GM04503 (cell line): ENCODE data around the gene ABHD17C.

Source experiments
- DNase-seq: peaks from one replicate; pipeline ENCODE4 v3.0.0-alpha.2; 2012; ENCODE audit warnings: low read depth

ABHD17C gene

DNA sequence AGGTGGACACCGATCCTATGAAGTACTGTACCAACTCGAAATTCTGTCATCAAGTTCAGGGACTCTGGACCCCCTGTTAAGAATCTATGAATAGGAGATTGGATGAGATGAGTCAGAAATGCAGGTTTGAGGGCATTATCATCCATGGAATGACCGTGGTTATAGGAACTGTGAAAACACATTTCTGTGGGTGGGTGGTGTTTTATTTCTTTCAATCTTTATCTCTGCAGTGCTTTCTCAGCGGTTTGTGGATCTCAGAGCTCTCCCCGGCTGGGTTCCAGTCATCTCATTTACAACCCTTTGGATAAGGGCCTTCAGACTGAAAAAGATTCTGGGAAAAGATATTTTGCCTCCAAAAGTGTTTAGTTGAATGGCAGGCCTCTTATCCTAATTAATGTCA, 5.4 kb upstream of the ABHD17C start:
- no peak for DNase-seq

DNA sequence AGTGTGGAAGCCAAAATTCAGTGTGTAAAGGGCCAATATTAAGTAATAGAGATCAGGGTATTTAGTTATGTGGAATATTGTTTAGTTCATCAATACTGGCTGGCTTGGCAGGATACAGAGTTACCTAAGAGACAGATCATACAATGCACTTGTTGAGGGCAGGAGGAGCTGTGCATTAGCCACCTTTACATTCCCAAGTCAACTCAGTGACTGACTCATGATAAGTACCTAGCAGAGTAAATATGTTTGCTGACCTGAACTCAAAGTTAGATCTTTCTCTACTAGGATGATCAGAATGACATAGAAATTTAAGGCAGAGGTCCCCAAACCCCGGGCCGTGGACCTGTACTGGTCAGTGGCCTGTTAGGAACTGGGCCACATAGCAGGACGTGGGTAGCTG, 3.5 kb upstream of the ABHD17C start:
- DNase-seq, result no peak

DNA sequence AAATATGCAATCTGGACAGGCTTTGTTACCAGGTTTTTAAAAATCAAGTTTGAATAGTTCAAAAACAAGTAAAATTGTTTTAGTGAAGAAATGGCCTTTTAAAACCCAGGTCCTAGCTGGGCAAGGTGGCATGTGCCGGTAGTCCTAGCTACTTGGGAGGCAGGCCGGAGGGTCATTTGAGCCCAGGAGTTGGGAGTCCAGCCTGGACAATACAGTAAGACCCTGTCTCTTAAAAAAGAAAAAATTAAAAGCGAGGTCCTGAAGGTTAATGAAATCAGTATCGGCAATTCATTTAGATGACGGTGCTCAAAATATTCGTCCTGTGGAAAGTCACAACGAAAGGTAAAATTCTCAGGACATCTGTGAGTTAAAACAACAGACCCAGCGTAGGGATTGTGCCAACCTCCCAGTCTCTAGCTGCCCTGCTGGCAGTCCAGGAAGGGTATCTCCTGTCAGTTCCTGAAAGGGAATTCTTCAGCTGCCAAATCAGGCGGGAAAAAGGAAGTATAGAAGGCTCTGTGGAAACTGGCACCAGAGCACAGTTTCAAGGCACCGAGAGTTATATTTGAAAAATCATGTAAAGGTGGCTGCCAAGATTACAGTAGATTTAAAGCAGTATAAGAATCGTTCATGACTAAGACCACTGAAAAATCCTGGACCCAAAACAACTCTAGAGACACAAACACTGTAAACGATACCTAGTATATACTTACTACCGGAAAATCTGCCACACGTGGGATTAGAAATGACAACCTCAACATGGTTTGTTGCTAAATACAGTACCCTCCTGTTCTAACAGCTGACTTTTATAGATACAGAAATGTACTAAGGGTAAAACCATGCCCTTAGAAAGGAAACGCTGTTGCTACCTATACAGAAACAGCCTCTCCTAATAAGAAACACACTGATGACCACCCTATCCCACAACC, 1.2 kb upstream of the ABHD17C start:
- no peak for DNase-seq

DNA sequence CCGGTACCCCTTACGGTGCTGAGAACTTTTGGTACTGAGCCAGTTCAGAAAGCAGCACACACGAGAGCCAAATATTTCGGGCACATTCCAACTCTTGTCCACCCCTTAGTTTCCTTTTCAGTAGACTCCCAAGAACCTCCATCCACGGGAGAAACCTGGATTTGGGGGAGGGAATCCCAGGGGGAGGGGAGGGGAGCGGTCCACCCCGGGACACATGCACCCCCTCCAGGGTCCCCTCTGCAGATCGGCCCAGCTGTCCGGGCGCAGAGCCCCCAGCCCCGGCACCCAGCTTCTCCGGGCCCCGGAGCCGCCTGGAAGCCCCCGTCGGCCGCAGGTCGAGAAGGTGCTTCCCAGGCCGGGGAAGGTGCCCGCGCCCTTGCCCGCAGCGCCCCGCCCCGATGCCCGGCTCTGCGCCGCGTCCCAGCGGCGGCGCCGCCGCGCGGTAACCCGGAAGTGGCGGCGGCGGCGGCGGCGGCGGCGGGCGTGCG, 455 bp upstream of the ABHD17C start:
- no peak for DNase-seq

DNA sequence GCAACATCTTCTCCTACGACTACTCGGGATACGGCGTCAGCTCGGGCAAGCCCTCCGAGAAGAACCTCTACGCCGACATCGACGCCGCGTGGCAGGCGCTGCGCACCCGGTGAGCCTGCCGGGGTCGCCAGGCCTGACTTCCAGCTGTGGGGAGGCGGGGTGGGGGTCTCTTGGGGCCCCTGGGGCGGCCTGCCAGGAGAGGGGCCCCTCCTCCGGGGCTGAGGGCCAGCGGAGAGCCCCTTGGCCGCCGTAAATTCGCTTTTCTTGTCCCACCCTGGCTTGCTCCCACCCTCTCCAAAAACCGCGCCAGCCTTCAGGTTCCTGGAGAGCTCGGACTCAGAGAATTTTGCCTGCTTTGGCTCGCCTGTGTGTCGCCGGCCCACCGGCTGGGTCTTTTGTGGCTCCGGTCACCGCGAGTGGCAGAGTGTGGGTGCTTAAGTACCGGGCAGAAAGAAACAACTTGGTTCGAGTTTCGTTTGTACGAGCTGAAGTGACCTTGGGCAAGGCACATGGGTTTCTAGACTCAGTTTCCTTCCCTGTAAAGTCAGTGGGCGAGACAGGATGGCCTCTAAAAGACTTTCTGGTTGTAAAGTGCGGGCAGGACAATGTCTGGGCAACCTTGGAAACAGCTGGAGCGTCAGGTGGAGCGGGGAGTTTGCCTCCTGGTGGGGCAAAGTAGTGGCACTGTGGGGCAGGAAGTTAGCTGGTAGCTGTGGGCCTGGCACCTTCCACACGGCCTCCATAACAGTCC, 976 bp downstream of the ABHD17C start:
- no peak for DNase-seq

DNA sequence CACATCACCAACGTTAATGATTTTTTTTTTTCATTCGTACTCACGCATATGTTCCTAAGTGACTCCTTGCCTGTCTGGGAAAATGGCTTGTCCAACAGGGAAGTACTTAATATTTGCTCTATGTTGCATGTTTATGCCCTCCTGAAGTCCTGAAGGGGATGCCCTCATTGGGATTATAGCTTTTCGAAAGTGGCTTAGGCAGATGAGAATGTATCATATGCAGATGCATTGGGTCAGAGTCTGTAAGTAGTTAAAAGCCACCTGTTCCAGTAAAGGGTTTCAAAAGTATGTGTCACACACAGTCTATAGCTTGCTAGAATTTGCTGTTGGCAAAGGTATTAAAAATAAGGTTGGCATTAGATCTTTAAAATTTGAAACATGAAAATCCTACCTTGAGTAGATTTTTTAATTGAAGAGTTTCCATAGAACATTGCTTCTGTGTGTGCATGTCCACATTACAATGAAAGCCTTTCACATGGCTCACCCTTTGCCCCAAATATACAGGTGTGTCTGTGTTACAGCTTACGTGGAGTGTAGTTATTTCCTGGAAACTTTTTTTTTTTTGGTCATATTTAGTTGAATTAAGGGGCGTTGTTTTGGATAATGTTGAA, 2.1 kb downstream of the ABHD17C start:
- no peak for DNase-seq

DNA sequence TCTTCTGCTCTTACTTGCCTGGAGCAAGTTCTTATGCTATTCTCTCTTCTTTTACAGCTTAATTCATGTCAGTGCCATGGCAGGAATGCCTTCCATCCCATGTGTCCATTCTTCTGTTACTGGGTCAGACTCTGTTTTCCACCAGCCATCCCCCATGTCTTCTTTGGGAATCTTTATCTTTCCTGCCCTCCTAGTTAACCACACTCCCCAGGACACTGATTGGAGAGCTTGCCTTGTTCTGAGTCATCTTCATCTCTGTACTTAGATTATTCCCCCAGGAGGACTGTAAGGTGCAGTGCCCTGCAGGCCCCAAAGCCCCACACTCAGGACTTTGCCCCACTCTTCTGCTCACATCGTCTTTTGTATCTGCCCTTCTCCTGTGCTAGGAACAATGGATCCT, 3.6 kb downstream of the ABHD17C start:
- no peak for DNase-seq

DNA sequence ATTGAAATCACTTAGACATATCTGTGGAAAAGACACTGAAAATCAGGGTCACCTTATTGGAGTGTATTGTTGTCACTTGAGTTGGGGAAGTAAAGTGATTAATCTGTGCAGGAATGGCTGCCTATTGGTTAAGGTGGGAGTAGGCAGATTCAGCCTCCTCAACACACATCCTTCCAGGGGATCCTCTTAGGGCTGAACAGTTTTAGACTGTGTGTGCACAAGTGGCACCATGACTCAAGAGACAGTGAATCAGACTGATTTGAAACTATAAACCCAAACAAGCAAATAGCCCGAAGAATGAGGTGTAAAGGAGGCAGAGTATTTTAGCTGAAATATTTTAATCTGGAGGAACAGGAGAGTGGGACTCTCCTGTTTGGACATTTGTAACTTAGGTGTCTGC, 4.9 kb downstream of the ABHD17C start:
- DNase-seq, result no peak

DNA sequence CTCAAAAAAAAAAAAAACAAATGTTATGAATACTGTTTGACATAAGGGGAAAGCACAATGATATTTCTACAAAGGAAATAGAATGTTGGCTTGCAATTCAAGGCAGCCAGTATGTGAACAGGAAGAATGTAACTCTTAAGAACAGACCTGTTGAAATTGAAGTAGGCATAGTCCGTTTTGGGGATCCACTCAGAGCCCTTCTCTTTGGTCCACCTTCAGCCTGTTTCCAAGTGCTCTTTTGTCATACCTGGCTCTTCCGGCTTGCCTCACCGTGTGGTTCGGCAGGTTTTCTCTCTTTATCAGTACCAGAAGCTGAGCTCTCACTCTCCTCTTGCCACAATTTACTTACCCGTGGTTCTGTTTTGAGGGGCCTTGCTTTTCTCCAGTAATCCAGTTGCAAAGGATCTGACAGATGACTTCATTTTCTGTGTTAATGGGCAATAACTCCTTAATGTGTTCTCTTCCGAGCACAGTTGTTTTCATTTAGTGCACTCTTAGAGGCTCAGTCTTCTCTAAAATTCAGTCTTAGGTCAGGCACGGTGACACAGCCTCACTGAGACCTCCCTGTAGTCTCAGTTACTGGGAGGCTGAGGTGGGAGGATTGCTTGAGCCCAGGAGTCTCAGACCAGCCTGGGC, 6.7 kb downstream of the ABHD17C start:
- no peak for DNase-seq

DNA sequence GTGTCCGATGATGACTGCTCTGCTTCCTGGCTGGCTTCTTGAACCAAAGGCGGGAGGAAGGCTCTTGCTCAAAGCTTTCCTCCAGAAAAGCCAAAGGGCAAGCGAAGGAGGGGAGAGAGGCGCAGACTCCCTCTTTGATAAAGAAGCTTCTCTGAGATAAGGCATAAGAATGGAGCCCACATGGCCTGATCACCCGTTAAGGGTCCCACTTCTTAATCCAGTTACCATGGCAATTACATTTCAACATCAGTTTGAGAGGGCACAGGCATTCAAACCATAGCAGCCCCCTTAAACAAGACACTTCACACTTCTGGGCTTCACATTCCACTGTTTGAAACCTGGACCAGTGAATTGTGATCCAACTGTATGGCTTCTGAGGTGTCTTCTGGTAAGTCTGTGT, 8.0 kb downstream of the ABHD17C start:
- no peak for DNase-seq

DNA sequence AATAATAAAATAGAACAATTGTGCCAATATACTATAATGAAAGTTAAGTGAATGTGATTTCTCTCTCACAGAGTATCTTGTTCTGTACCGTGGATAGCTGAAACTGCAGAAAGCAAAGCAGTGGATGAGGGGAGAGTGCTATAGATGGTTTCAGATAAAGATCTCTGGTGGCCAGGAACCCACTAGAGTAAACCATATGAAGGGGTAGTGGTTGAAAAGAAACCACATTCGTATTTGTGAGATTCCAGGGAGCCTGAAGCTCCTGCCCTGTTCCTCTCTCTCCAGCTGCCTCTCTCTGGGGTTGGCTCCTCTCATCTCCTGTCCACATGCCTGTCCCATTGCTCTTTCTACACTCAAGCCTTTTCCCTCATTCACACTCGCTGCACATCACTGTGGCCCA, 8.9 kb downstream of the ABHD17C start:
- no peak for DNase-seq

DNA sequence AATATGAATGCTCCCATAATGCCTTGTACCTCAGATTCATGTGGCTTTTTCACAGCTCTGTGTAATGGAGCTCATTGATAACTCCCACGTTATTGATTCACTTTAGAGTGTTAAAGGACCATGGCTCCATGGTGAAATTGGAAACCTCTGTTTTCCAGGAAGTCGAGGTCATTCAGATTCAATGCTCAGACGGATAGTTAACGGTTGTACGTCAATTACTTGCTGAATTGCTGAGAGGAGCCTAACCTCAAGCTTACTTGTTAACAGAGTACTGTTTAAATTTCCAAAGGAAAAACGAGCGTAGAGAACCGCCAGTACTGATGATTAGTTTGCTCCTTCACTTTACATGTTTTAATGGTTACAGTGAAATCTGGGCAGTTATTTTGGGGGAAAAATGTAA, 11.1 kb downstream of the ABHD17C start:
- DNase-seq, result no peak

DNA sequence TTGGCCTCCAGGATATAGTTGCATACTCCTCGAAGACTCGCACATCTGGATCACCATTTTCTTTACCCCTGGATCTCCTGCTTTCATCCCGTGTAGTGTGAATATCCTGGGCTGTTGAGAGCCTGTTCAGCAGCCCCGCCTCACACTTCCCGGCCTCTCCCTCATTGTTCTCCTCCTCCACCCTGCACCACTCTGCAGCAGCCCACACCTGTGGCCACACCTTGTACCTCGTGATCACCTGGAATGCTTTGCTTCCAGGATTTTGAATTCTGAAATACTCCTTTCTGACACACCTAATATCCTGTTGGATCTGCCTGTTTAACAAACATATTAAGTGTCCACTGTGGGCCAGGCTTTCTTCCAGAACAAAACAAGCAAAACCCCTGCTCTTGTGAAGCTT, 14.4 kb downstream of the ABHD17C start:
- no peak for DNase-seq

DNA sequence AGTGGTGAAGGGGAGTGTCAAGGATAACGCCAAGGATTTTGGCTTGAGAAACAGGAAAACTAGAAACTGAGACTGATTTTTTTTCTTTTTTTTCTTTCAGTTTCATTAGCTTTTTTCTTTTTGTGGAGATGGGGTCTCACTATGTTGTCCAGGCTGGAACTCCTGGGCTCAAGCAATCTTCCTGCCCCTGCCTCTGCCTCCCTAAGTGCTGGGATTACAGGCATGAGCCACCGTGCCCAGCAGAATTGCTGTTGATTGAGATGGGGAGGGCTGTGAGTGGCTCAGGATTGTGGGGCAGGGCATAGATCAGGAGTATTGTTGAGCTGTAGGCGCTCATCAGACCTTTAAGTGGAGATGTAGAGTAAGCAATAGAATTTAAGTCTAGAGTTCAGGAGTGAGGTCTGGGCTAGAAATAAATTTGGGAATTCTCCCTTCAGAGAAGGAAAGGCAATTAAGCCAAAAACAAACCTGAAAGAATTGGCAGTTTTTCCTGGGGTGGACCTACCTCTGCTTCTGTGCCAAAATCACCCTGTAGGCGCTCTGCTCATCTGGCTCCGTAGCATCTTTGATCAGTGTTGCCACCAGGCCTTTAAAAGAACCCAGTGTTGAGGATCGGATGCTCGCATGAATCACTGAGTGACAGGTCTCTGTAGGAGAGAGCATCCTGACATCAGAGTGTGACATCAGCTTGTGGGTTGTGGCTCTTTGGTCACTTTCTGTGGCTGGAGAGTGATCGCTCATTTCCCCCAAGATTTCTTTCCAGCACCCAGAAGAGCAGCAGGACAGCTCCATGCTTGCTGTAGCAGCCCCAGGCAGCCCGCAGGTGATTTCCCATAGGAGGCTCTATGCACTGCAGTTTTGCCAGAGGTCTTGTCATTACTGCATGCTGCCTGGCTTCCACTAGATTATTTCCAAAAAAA, 15.8 kb downstream of the ABHD17C start:
- DNase-seq, result no peak

DNA sequence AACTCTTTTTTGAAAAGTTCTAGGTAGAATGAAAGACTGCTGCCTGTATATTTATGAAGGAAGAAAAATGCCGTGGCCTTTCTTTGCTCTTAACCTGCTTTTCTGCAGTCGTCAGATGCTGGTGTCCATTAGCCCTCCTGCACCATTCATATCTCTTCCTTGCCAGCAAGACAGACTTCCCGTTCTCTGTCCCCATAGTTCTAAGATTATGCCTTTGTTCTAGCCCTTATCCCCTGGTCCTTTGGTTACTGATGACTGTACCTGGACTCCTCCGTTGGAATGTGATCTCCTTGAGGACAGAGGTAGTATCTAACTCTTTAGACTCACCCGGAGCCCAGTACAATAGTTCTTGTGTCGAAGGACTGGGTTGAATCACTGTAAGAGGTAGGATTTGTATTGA, 16.8 kb downstream of the ABHD17C start:
- DNase-seq, result no peak

DNA sequence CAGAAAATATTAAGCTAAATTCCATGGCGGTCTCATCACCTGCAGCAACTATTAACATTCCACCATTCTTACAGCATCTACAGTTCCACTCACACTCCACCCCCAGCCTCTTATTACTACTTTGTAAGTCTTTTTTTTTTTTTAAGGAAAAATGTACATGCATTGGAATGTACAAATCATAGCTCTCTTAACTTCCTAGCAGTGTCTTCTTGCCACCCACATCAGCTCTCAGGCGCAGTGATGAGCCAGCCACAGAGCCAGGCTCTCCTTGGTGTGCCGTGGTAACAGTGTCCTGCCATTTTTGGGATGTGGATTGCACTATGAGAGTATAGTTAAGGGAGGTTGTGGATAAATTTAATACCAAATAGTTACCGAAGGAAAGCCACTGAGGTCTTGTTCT, 17.8 kb downstream of the ABHD17C start:
- no peak for DNase-seq

DNA sequence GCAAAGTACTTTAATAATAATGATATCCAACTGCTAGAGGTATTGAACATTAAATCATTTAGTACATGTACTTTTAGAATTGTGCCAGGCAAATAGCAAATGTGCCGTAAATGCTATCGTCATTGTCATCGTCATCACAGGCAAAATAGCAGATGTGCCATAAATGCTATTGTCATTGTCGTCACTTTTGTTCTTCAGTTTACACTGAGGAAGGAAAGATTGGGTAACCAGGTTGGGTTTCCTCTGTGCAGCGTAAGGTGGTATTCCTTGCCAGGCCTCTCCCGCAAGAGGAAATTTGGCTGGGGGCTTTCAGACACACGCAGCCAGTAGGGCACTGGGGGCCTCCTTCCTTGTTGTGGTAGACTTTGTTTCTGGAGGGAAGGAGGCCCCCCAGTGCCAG, 26.4 kb downstream of the ABHD17C start:
- DNase-seq, result no peak

DNA sequence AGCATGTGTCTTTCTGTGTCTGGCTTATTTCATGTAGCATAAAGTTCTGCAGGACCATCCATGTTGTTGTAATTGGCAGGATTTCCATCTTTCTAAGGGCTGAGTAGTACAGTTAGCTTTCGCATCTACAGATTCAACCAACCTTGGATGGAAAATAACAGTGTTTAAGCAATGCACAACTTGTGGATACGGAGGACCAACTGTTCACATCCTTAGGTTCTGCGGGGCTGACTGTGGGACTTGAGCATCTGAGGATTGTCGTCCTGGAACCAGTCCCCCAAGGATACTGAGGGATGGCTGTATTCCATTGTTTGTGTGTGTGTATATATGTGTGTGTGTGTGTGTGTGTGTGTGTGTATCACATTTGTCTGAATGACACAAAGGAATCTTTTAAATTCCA, 27.7 kb downstream of the ABHD17C start:
- no peak for DNase-seq

DNA sequence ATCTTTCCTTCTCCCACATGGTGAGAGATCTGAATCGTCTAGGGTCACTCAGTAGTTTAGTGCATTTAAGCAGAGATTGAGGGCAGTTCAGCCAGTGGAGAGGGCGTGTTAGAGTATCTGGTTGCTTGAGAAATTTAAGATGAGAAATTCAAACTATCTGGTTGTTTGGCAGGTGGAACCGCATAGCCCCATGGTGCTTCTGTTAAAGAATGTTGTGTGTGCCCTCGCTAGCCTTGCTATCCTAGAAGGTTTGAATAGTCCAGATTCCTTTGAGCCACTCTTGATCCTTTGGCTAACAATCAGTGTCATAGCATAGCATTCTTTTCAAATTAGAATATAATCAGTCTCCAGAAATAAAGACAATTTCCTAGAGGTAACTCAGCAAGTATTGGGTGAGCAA, 32.1 kb downstream of the ABHD17C start:
- DNase-seq, result no peak

DNA sequence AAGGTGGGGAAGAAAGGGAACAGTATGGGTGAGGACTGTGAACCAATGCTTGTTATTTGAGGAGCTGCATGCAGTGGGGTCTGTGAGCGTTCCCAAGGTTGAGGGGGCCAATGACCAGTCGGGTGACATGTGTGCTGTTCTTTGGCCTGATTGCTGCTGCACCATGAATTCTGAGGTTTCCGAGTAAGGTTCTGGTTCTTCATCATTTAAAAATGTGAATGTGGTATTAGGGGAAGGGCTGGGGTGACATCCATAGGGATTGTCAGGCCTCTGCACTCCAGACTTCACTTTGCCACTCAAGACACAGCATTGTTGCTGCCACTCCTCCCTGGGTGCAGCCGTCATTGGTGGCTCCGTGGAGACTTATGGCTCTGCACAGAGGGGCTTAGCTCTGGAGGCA, 32.5 kb downstream of the ABHD17C start:
- no peak for DNase-seq

DNA sequence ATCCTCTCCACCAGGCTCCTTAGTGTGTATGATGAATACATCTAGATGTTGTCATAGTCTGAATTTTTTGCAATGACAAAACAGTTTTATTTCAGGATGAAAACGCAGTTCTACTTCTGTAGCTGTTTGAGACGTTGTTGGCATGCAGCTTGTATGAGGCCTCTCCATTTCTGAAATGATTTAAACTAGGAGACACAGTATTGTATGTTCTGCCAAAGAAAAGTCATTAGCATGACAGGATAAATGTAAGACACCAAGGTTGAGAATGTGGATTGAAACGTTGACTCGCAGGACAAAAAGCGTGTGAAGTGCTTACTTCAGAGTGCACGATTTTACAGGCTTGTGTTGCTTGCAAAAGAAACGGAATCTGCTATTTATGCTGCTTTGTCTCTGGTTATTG, 35.3 kb downstream of the ABHD17C start:
- no peak for DNase-seq
